HEK293T (cell line): ENCODE measurements around the gene GPATCH8.

ENCODE experiments used
- CTBP1 ChIP-seq: fragments of 450-650 bp; IDR thresholded peaks from 2 replicates; pipeline ENCODE4 v1.6.1; 2016; ENCODE audit warnings: borderline replicate concordance
- ELF4 ChIP-seq: fragments of 450-650 bp; IDR thresholded peaks from 2 replicates; pipeline ENCODE4 v1.6.1; 2017; ENCODE audit warnings: antibody characterized with exemption
- FOXA1 ChIP-seq: fragments of 450-650 bp; IDR thresholded peaks from 2 replicates; pipeline ENCODE4 v1.6.1; 2016; ENCODE audit warnings: mild to moderate bottlenecking
- LEF1 ChIP-seq: fragments of 450-650 bp; IDR thresholded peaks from 2 replicates; pipeline ENCODE4 v1.6.1; 2017; ENCODE audit warnings: mild to moderate bottlenecking, borderline replicate concordance
- PKNOX1 ChIP-seq: fragments of 450-650 bp; IDR thresholded peaks from 2 replicates; pipeline ENCODE4 v1.6.1; 2016
- SP1 ChIP-seq: fragments of 450-650 bp; IDR thresholded peaks from 2 replicates; pipeline ENCODE4 v1.6.1; 2017
- SUZ12 ChIP-seq: fragments of 450-650 bp; IDR thresholded peaks from 2 replicates; pipeline ENCODE4 v1.6.1; 2016; ENCODE audit warnings: mild to moderate bottlenecking
- TARDBP ChIP-seq: fragments of 450-650 bp; IDR thresholded peaks from 2 replicates; pipeline ENCODE4 v1.6.1; 2016
- ZNF384 ChIP-seq: fragments of 450-650 bp; IDR thresholded peaks from 2 replicates; pipeline ENCODE4 v1.6.1; 2016

- TF ChIP-seq ZNF384 (no peak), LEF1 (no peak), PKNOX1 (no peak), ELF4 (no peak), SP1 (no peak), CTBP1 (no peak), SUZ12 (no peak), FOXA1 (no peak), TARDBP (no peak)
Measured at GRCh38 chr17:44493339-44493738, 9.9 kb downstream of the GPATCH8 start.
